ENCODE measurements around the gene CCDC9B. TPM values are rescaled to one million over a fixed set of nuclear protein-coding genes. Genes with fewer than 3 reads are reported as not detected.
A peak's percentile ranks its signal among the peaks of the same experiment; 100 is the strongest.

CCDC9B gene
- total and polyA plus RNA-seq, 9 donors, result 1.8 to 22.2 (median 7.3) TPM

GRCh38 chr15:40316931-40317330, 23.8 kb downstream of the CCDC9B start:
- Histone ChIP-seq H3K27me3 (no peaks in the 10 kb centered on the region), H3K36me3 (no peaks in the 10 kb centered on the region), H3K4me3 (no peak overlapping the region), H3K27ac (no peak overlapping the region), H3K9me3 (no peaks in the 10 kb centered on the region), H3K4me1 (ENCODE audit: insufficient read depth) (no peaks in the 10 kb centered on the region)
- intact Hi-C loops (cut with DNase I), result no loop called here
- TF ChIP-seq CTCF (IDR thresholded peaks at IDR 0.05), result no peak
- no peak for TF ChIP-seq EP300 (IDR thresholded peaks at IDR 0.05)
- TF ChIP-seq POLR2A (IDR thresholded peaks at IDR 0.05), result no peak
- no peak for DNase-seq
- 77 to 82% (median 79%) methylated on average over 3 of the region's 3 CpGs for WGBS, 3 donors

- no peaks in the 10 kb centered on the region for H3K36me3 ChIP-seq
- H3K4me1 ChIP-seq (ENCODE audit: insufficient read depth), result no peaks in the 10 kb centered on the region
- 79 to 85% (median 79%) methylated on average over 4 of the region's 4 CpGs for WGBS, 3 donors
- no peaks in the 10 kb centered on the region for H3K27me3 ChIP-seq
- no peak for TF ChIP-seq EP300 (IDR thresholded peaks at IDR 0.05)
- TF ChIP-seq CTCF (IDR thresholded peaks at IDR 0.05), result no peak
- TF ChIP-seq POLR2A (IDR thresholded peaks at IDR 0.05), result no peak
- H3K9me3 ChIP-seq, result no peaks in the 10 kb centered on the region
- H3K27ac ChIP-seq, result no peak overlapping the region
- DNase-seq, result no peak
- no peak overlapping the region for H3K4me3 ChIP-seq
- intact Hi-C loops (cut with DNase I), result no loop called here
These were observed 25.9 kb downstream of the CCDC9B start for GRCh38 chr15:40314723-40315276.

- peak in 1 of 5 donors; percentile 23 for DNase-seq
- H3K36me3 ChIP-seq, result no peaks in the 10 kb centered on the region
- WGBS, 3 donors, result 43 to 52% (median 48%) methylated on average over 10 of the region's 10 CpGs
- no peak overlapping the region for H3K27ac ChIP-seq
- H3K4me3 ChIP-seq, result no peak overlapping the region
- TF ChIP-seq CTCF (IDR thresholded peaks at IDR 0.05) (no peak), POLR2A (IDR thresholded peaks at IDR 0.05) (no peak), EP300 (IDR thresholded peaks at IDR 0.05) (no peak)
- no peaks in the 10 kb centered on the region for H3K27me3 ChIP-seq
- no peaks in the 10 kb centered on the region for H3K9me3 ChIP-seq
- no peaks in the 10 kb centered on the region for H3K4me1 ChIP-seq (ENCODE audit: insufficient read depth)
- intact Hi-C loops (cut with DNase I), result no loop called here
These were observed 27.0 kb downstream of the CCDC9B start for GRCh38 chr15:40313531-40314398.

- intact Hi-C loops (cut with DNase I), result no loop called here
- no peak for TF ChIP-seq CTCF (IDR thresholded peaks at IDR 0.05)
- TF ChIP-seq EP300 (IDR thresholded peaks at IDR 0.05), result no peak
- TF ChIP-seq POLR2A (IDR thresholded peaks at IDR 0.05), result no peak
- H3K4me1 ChIP-seq (ENCODE audit: insufficient read depth), result no peaks in the 10 kb centered on the region
- no peaks in the 10 kb centered on the region for H3K36me3 ChIP-seq
- no peak overlapping the region for H3K27ac ChIP-seq
- DNase-seq, result peak in 1 of 5 donors; percentile 9
- WGBS, 3 donors, result 78 to 88% (median 86%) methylated on average over 10 of the region's 10 CpGs
- no peak overlapping the region for H3K4me3 ChIP-seq
- no peaks in the 10 kb centered on the region for H3K27me3 ChIP-seq
- no peaks in the 10 kb centered on the region for H3K9me3 ChIP-seq
These were observed 28.2 kb downstream of the CCDC9B start for GRCh38 chr15:40312370-40313158.
